K562 (cell line): Measurements from ENCODE around the gene SRPK2. TPM values are rescaled to one million over a fixed set of nuclear protein-coding genes. Genes with fewer than 3 reads are reported as not detected.

ENCODE experiments used
- ATAC-seq: fragments of 200-7000 bp; cut with Tn5 transposase; 3 replicates; pipeline ENCODE4 v1.9.1; 2020; ENCODE audit warnings: moderate library complexity
- BruUV-seq: library from RNA; stranded (reverse); fragments of 400-500 nt; replicated peaks from 2 replicates; lab custom pipeline; 2021; lab: Mats Ljungman, UMichigan
- CTCF ChIA-PET: fragments of 300-600 bp; formaldehyde crosslinking; extraction: SDS; loops from one replicate; lab custom pipeline; 2021; ENCODE audit warnings: low intra/inter-chr PET ratio; lab: Yijun Ruan, JAX
- POLR2A ChIA-PET: fragments of 300-600, 350-650 bp; sonication (Branson Sonifier 250); formaldehyde crosslinking; extraction: SDS; loops from one replicate; lab custom pipeline; 2021; ENCODE audit warnings: antibody characterized with exemption, inconsistent platforms; lab: Yijun Ruan, JAX
- DNase-seq, 4 experiments: peaks; one replicate each; pipeline versions ENCODE4 v3.0.0 to v3.0.0-alpha.2; 2011 to 2018; ENCODE audit warnings: low spot score in 3 of 4, mixed read lengths in 3 of 4; ENCODE audit errors: extremely low read depth in 1 of 4
- FAIRE-seq: peaks from 2 replicates; lab custom pipeline; 2011; peaks lifted over from hg19 to GRCh38; lab: Jason Lieb, UNC
- H2AFZ ChIP-seq: 2 replicates; pipeline ENCODE4 v1.6.0; 2011; ENCODE audit warnings: low read depth, low read length, control low read depth, inconsistent platforms
- H3K27ac ChIP-seq: fragments of 200-600 bp; 3 replicates; pipeline ENCODE4 v1.8.0; 2011; ENCODE audit warnings: low read depth, mild to moderate bottlenecking, control low read depth, inconsistent platforms, low read length, moderate library complexity, mixed read lengths; ENCODE audit errors: extremely low read depth
- H3K27me3 ChIP-seq, 2 experiments: fragments of 300-600 bp in 1 of 2; 2 replicates in 1 of 2; 3 replicates in 1 of 2; pipeline versions ENCODE4 v1.6.0 to v1.8.0; 2011; ENCODE audit warnings: inconsistent platforms in 2 of 2, low read length in 2 of 2, mild to moderate bottlenecking in 1 of 2, mixed read lengths in 1 of 2, moderate library complexity in 1 of 2; ENCODE audit not compliant: control insufficient read depth in 2 of 2, insufficient read depth in 2 of 2
- H3K36me3 ChIP-seq: fragments of 300-600 bp; 3 replicates; pipeline ENCODE4 v1.8.0; 2011; ENCODE audit warnings: mild to moderate bottlenecking, low read length, inconsistent platforms; ENCODE audit not compliant: control insufficient read depth, insufficient read depth
- H3K4me1 ChIP-seq, 2 experiments: fragments of 200-600 bp in 1 of 2; replicated peaks in 1 of 2; 2 replicates in 1 of 2; 3 replicates in 1 of 2; pipeline versions ENCODE4 v1.5.1 to v1.8.0; 2011; ENCODE audit warnings: inconsistent platforms in 2 of 2, low read length in 2 of 2, mild to moderate bottlenecking in 1 of 2, mixed read lengths in 1 of 2, moderate library complexity in 1 of 2; ENCODE audit not compliant: control insufficient read depth in 2 of 2, insufficient read depth in 2 of 2
- H3K4me2 ChIP-seq: 2 replicates; pipeline ENCODE4 v1.6.1; 2011; ENCODE audit warnings: low read length, control low read depth, inconsistent platforms, mixed read lengths; ENCODE audit not compliant: insufficient read depth
- H3K4me3 ChIP-seq: fragments of 200-600 bp; sonication (generic), shearing (Covaris generic); 2 replicates; pipeline ENCODE4 v1.5.1; 2016; ENCODE audit warnings: control low read depth, inconsistent platforms
- H3K79me2 ChIP-seq: fragments of 200-600 bp; 3 replicates; pipeline ENCODE4 v1.8.0; 2011; ENCODE audit warnings: low read length, inconsistent platforms; ENCODE audit not compliant: control insufficient read depth, insufficient read depth
- H3K9ac ChIP-seq, 2 experiments: 2 replicates each; pipeline versions ENCODE4 v1.6.0 to v1.6.1; 2011; ENCODE audit warnings: low read depth in 2 of 2, low read length in 2 of 2, control low read depth in 1 of 2, inconsistent platforms in 1 of 2, mild to moderate bottlenecking in 1 of 2, mixed read lengths in 1 of 2; ENCODE audit not compliant: insufficient read depth in 1 of 2
- H3K9me1 ChIP-seq: one replicate; pipeline ENCODE4 v1.6.0; 2011; ENCODE audit warnings: inconsistent platforms, mild to moderate bottlenecking, low read length, moderate library complexity; ENCODE audit not compliant: control insufficient read depth, insufficient read depth
- H3K9me3 ChIP-seq: replicated peaks from 2 replicates; pipeline ENCODE4 v1.5.1; 2011; ENCODE audit warnings: low read depth, low read length, inconsistent platforms; ENCODE audit not compliant: control insufficient read depth, insufficient read depth
- H4K20me1 ChIP-seq: replicated peaks from 2 replicates; pipeline ENCODE4 v1.6.1; 2011; ENCODE audit warnings: low read length, inconsistent platforms, mixed read lengths; ENCODE audit not compliant: control insufficient read depth, insufficient read depth
- KDM1A ChIP-seq, 2 experiments: fragments of 450-650 bp; IDR thresholded peaks; 2 replicates each; pipeline ENCODE4 v1.6.1; 2016; ENCODE audit warnings: mild to moderate bottlenecking in 2 of 2
- LCOR ChIP-seq: sonication (generic); formaldehyde crosslinking; IDR thresholded peaks from 2 replicates; pipeline ENCODE4 v1.8.0; 2022; ENCODE audit warnings: mild to moderate bottlenecking, missing genetic modification reagents
- PHF8 ChIP-seq: fragments of 200-600 bp; sonication (generic); IDR thresholded peaks from 2 replicates; pipeline ENCODE4 v1.6.1; 2012; ENCODE audit warnings: mixed run types, mild to moderate bottlenecking, inconsistent platforms, low read length, moderate library complexity, borderline replicate concordance
- RBM25 ChIP-seq: fragments of 200-400 bp; formaldehyde crosslinking; IDR thresholded peaks from 2 replicates; pipeline ENCODE4 v1.6.1; 2018; ENCODE audit warnings: low read length, low read depth, moderate library complexity; ENCODE audit not compliant: severe bottlenecking
- TAL1 ChIP-seq: fragments of 450-650 bp; IDR thresholded peaks from 2 replicates; pipeline ENCODE4 v1.6.1; 2016; ENCODE audit warnings: mild to moderate bottlenecking
- WGBS: fragments of 100-300 bp; shearing (Covaris generic); methylation state at CpG from one replicate; pipeline ENCODE4 v1.1.6; 2016; ENCODE audit warnings: low coverage, mixed read lengths; ENCODE audit not compliant: insufficient coverage; ENCODE audit errors: missing lambda C conversion rate; 5-methylcytosine and 5-hydroxymethylcytosine counted together
- in situ Hi-C: fragments of 300-500 bp; cut with MboI; formaldehyde crosslinking; loops from 4 replicates; pipeline ENCODE4 v1.15.0; 2018; ENCODE audit warnings: inconsistent platforms, mixed read lengths
- intact Hi-C: fragments of 100-400 bp; cut with micrococcal nuclease; formaldehyde crosslinking; loops from 2 replicates; pipeline ENCODE4 v1.14.2; 2022
- polyA plus RNA-seq, 8 experiments: library from polyadenylated mRNA; depleted of rRNA in 4 of 8; stranded (reverse) in 5 of 8; unstranded in 3 of 8; fragments of >200 nt; fragmentation: Nextera tagmentation in 2 of 8; fragmentation: Illumina TruSeq in 1 of 8; extraction: Ambion mirVana in 2 of 8; extraction: Trizol in 1 of 8; gene quantifications; 2 replicates each; pipeline versions ENCODE4 v1.2.1 to v1.2.3, GENCODE V29; 2011 to 2014; ENCODE audit warnings: inconsistent platforms in 1 of 8, missing spikeins in 1 of 8
- total RNA-seq, 7 experiments: library from RNA; depleted of rRNA in 6 of 7; stranded (reverse); fragments of >200 nt in 6 of 7; fragmentation: Illumina TruSeq in 2 of 7; extraction: Trizol in 2 of 7; gene quantifications; 2 replicates each; pipeline versions ENCODE4 v1.2.1 to v1.2.3, GENCODE V29; 2011 to 2021; ENCODE audit warnings: low replicate concordance in 1 of 7
- TF ChIP-seq, protein P1 (sequence below): sonication (generic); formaldehyde crosslinking; IDR thresholded peaks from 2 replicates; pipeline ENCODE4 v1.8.0; 2022; ENCODE audit warnings: missing genetic modification reagents, mild to moderate bottlenecking, borderline replicate concordance
- TF ChIP-seq, protein P2 (sequence below): fragments of 250-450 bp; sonication (Bioruptor Pico); IDR thresholded peaks from 2 replicates; pipeline ENCODE4 v1.5.0; 2020; ENCODE audit warnings: mild to moderate bottlenecking, borderline replicate concordance

Gene SRPK2
- total and polyA plus RNA-seq, 9 of the 15 experiments (the other 6 are each of a cell fraction or from before 2014, with no cell fraction given): 21.5 to 44.7 (median 33.3) TPM

- intact Hi-C loops (no loop called here), in situ Hi-C loops (no loop called here)
- H3K4me1 ChIP-seq: peaks cover 0 to 9% of the 10 kb centered on the region in 2 experiments; a peak in 3 of 5 replicates
- WGBS: 22% methylated on average over 5 of the region's 5 CpGs
- H3K4me2 ChIP-seq: no peak overlapping the region
- BruUV-seq: no TSS peak
- ChIA-PET POLR2A (interaction anchor here (0.9 to 1.6 kb wide), 3 partner anchors 8 to 22 kb away, joined by 3 to 6 read pairs (median 3); no protein-coding TSS in a partner anchor), CTCF (no interaction called here)
- H4K20me1 ChIP-seq: 0 out of 2 replicates have a peak, but pooled peaks cover 6% of the 10 kb centered on the region
- H3K9ac ChIP-seq: no peak overlapping the region
- no peaks in the 10 kb centered on the region for H3K27me3 ChIP-seq
- no peaks in the 10 kb centered on the region for H3K36me3 ChIP-seq
- no peak overlapping the region for H3K27ac ChIP-seq
- H3K79me2 ChIP-seq: peaks cover 26% of the 10 kb centered on the region; the same call in 2 of the 3 replicates
- H3K4me3 ChIP-seq: no peak overlapping the region
- no peaks in the 10 kb centered on the region for H3K9me3 ChIP-seq
- H2AFZ ChIP-seq: no peak overlapping the region
- peak; percentile 11 for FAIRE-seq
- peak in 1 of 4 experiments; percentile 17 for DNase-seq
- no peak; the same call in 1 of the 3 replicates for ATAC-seq
- no peaks in the 10 kb centered on the region for H3K9me1 ChIP-seq
- TF ChIP-seq LCOR (CRISPR knock-in tag) (no peak), PHF8 (no peak), RBM25 (no peak), TAL1 (peak; percentile 29; the same call in 1 of the 2 replicates), KDM1A (IDR thresholded peaks at IDR 0.05) (no peak; a peak in 1 of 4 replicates)
- TF ChIP-seq, protein P1, sequence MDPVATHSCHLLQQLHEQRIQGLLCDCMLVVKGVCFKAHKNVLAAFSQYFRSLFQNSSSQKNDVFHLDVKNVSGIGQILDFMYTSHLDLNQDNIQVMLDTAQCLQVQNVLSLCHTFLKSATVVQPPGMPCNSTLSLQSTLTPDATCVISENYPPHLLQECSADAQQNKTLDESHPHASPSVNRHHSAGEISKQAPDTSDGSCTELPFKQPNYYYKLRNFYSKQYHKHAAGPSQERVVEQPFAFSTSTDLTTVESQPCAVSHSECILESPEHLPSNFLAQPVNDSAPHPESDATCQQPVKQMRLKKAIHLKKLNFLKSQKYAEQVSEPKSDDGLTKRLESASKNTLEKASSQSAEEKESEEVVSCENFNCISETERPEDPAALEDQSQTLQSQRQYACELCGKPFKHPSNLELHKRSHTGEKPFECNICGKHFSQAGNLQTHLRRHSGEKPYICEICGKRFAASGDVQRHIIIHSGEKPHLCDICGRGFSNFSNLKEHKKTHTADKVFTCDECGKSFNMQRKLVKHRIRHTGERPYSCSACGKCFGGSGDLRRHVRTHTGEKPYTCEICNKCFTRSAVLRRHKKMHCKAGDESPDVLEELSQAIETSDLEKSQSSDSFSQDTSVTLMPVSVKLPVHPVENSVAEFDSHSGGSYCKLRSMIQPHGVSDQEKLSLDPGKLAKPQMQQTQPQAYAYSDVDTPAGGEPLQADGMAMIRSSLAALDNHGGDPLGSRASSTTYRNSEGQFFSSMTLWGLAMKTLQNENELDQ (CRISPR knock-in tag): no peak
- TF ChIP-seq, protein P2, sequence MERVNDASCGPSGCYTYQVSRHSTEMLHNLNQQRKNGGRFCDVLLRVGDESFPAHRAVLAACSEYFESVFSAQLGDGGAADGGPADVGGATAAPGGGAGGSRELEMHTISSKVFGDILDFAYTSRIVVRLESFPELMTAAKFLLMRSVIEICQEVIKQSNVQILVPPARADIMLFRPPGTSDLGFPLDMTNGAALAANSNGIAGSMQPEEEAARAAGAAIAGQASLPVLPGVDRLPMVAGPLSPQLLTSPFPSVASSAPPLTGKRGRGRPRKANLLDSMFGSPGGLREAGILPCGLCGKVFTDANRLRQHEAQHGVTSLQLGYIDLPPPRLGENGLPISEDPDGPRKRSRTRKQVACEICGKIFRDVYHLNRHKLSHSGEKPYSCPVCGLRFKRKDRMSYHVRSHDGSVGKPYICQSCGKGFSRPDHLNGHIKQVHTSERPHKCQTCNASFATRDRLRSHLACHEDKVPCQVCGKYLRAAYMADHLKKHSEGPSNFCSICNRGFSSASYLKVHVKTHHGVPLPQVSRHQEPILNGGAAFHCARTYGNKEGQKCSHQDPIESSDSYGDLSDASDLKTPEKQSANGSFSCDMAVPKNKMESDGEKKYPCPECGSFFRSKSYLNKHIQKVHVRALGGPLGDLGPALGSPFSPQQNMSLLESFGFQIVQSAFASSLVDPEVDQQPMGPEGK: no peak
Observed at GRCh38 chr7:105297309-105297708, 91.4 kb downstream of the SRPK2 start.
